ENCODE results near the gene LPAR1.
"Not testable (repeated sequence)": the region's sequence is repeated elsewhere in the genome, so short reads cannot be mapped to it uniquely, and the experiment has no call there.

Gene LPAR1

DNA sequence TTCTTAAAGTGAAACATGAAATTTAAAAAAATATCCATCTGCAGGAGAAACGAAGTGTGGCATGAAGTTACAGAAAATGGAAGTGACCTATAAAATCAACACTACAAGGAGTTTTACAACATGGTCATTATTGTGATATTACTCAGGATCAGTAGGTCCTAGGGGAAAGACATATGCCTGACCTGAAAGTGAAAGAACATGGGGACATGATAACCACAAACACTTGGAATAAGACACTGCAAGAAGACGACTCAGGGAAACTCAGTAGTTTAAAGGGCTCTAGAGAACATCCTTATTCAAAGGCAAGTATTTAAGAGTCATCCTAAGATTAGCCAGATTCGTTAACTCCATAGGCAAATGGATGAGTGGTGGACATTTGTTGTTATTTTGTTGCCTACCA lies 19.9 kb upstream of the LPAR1 start:
- TF ChIP-seq, protein P1, sequence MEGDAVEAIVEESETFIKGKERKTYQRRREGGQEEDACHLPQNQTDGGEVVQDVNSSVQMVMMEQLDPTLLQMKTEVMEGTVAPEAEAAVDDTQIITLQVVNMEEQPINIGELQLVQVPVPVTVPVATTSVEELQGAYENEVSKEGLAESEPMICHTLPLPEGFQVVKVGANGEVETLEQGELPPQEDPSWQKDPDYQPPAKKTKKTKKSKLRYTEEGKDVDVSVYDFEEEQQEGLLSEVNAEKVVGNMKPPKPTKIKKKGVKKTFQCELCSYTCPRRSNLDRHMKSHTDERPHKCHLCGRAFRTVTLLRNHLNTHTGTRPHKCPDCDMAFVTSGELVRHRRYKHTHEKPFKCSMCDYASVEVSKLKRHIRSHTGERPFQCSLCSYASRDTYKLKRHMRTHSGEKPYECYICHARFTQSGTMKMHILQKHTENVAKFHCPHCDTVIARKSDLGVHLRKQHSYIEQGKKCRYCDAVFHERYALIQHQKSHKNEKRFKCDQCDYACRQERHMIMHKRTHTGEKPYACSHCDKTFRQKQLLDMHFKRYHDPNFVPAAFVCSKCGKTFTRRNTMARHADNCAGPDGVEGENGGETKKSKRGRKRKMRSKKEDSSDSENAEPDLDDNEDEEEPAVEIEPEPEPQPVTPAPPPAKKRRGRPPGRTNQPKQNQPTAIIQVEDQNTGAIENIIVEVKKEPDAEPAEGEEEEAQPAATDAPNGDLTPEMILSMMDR (IDR thresholded peaks at IDR 0.05; ENCODE audit: borderline replicate concordance, control extremely low read depth, extremely low read depth, insufficient read depth, missing control alignments), result no peak
- in situ Hi-C loops (cut with MboI; ENCODE audit: low sequenced_read_pairs, unreplicated experiment), result loop anchor here (10.0 kb wide), 1 partner anchor 237 kb away; no protein-coding TSS in a partner anchor
- DNase-seq (ENCODE audit: low spot score), result no peak

DNA sequence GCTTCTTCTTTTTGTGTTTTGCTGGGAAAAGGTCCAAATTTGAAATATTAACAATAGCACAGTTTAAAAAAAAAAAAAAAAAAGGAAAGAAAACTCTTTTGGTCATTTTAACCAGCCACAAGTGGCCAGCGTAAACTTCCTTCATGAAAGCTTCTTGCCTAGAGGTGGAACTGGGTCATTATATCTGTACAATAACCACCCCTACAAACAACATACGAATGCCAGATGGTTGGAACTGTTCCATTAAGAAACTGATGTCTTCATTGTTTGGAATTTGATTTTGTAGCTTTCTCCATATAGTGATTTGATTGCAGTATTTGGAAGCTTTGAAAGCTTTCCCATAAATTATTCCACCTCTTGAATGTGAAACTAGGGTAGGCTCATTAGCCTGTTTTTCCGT lies 18.3 kb upstream of the LPAR1 start:
- in situ Hi-C loops (cut with MboI; ENCODE audit: low sequenced_read_pairs, unreplicated experiment), result loop anchor here (10.0 kb wide), 1 partner anchor 238 kb away; no protein-coding TSS in a partner anchor
- DNase-seq (ENCODE audit: low spot score), result no peak
- TF ChIP-seq, protein P1 (IDR thresholded peaks at IDR 0.05; ENCODE audit: borderline replicate concordance, control extremely low read depth, extremely low read depth, insufficient read depth, missing control alignments), result no peak

DNA sequence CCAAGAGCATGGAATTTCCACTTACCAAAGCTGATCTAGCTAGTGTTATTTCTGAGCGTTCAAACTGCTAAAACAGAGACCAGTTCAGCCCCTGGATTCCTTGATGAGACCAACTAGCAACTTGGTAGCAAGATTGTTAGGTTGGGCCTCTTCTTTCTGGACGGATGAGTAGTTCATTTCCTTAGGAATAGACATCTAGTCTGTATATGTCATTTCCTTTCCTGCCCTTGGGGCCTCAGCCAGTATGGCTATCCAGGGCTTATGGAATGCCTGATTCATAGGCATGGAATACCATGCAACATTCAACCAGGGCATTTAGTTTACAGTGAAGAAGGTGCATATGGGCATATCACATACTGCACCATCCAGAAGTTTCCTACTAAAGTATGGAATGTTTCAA lies 14.5 kb upstream of the LPAR1 start:
- in situ Hi-C loops (cut with MboI; ENCODE audit: low sequenced_read_pairs, unreplicated experiment), result loop anchor here (10.0 kb wide), 1 partner anchor 242 kb away; no protein-coding TSS in a partner anchor
- no peak for DNase-seq (ENCODE audit: low spot score)

DNA sequence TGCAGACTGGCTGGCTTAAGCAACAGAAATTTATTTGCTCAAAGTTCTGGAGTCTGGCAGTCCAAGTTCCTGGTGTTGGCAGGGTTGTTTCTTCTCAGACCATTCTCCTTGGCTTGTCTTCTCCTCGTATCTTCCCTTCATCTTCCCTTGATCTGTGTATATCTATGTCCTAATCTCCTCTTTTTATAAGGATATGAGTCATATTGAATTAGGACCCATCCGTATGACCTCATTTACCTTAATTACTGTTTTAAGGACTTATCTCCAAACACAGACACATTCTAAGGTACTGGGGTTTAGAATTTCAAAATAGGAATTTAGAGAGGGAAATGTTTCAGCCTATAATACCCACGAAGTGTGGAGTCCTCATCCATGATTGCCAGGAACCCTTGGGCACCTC lies 13.1 kb upstream of the LPAR1 start:
- TF ChIP-seq, protein P1 (IDR thresholded peaks at IDR 0.05; ENCODE audit: borderline replicate concordance, control extremely low read depth, extremely low read depth, insufficient read depth, missing control alignments), result no peak
- in situ Hi-C loops (cut with MboI; ENCODE audit: low sequenced_read_pairs, unreplicated experiment), result loop anchor here (10.0 kb wide), 1 partner anchor 243 kb away; no protein-coding TSS in a partner anchor
- no peak for DNase-seq (ENCODE audit: low spot score)

More for the DNA sequence above, 14.5 kb upstream of the LPAR1 start:
- TF ChIP-seq, protein P1 (IDR thresholded peaks at IDR 0.05; ENCODE audit: borderline replicate concordance, control extremely low read depth, extremely low read depth, insufficient read depth, missing control alignments), result no peak

DNA sequence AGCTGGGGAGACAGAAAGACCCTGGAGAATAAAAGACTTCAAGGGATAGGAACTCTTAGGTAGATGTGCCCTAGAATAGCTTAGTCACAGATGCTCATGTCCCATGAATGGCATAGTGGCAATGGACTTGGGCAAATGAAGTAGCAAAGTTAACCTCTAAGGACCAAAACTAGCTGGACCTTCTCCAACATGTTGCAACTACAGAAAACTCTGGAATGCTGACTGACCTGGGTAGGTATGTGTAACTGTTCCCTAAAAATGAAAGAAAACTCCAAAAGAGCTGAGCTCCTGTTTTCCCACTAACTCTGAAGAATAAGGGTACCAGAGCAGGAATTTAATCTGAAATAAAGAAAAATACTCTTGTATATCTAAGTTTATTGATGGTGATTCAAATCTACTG lies 12.5 kb upstream of the LPAR1 start:
- DNase-seq (ENCODE audit: low spot score), result no peak
- in situ Hi-C loops (cut with MboI; ENCODE audit: low sequenced_read_pairs, unreplicated experiment), result loop anchor here (10.0 kb wide), 1 partner anchor 244 kb away; no protein-coding TSS in a partner anchor
- TF ChIP-seq, protein P1 (IDR thresholded peaks at IDR 0.05; ENCODE audit: borderline replicate concordance, control extremely low read depth, extremely low read depth, insufficient read depth, missing control alignments), result no peak

DNA sequence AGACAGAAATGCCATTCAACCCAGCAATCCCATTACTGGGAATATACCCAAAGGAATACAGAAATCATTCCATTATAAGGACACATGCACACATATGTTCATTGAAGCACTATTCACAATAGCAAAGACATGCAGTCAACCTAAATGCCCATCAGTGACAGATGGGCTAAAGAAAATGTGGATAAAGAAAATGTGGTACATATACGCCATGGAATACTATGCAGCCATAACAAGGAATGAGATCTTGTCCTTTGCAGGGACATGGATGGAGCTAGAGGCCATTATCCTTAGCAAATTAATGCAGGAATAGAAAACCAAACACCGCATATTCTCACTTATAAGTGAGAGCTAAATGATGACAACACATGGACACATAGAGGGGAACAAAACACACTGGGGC lies 9.0 kb upstream of the LPAR1 start:
- in situ Hi-C loops (cut with MboI; ENCODE audit: low sequenced_read_pairs, unreplicated experiment); DNase-seq (ENCODE audit: low spot score): not testable (repeated sequence)

DNA sequence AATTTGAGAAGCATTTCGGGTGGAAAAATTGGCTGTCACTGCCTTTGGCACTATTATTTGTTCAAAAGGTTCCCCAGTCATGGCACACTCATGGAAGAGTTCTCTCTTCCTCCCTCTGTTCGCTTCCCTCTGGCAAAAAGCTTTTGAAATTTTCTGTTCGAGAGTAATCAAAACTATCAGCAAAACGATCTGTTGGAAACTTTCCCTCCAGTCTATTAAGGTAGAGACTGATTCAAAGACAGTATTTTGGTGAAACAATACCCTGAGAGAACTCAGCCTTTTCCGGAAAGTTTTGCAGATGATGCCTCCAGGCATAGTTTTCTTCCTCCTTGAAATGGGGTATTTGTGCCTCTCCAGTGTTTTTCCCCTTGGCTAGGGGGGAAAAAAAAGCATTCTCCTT lies 3.6 kb upstream of the LPAR1 start:
- in situ Hi-C loops (cut with MboI; ENCODE audit: low sequenced_read_pairs, unreplicated experiment), result no loop called here
- DNase-seq (ENCODE audit: low spot score), result no peak
- TF ChIP-seq, protein P1 (IDR thresholded peaks at IDR 0.05; ENCODE audit: borderline replicate concordance, control extremely low read depth, extremely low read depth, insufficient read depth, missing control alignments), result no peak
